Trophoblast cell (in vitro differentiated cells and primary cell): ENCODE measurements around the gene JARID2.

Experiments used
- DNase-seq, 2 donors: peaks; one replicate each; pipeline ENCODE4 v3.0.0-alpha.2; 2016
- H2AFZ ChIP-seq: 2 replicates; pipeline ENCODE4 v1.6.1; 2013; ENCODE audit warnings: low read length, moderate library complexity, mild to moderate bottlenecking; ENCODE audit not compliant: insufficient read depth, poor library complexity
- H2AK5ac ChIP-seq: 2 replicates; pipeline ENCODE4 v1.6.1; 2013; ENCODE audit warnings: mild to moderate bottlenecking, low read length
- H2BK120ac ChIP-seq: 2 replicates; pipeline ENCODE4 v1.6.1; 2013; ENCODE audit warnings: low read length, mild to moderate bottlenecking, moderate library complexity; ENCODE audit not compliant: insufficient read depth, poor library complexity
- H2BK12ac ChIP-seq: 2 replicates; pipeline ENCODE4 v1.6.1; 2013; ENCODE audit warnings: mild to moderate bottlenecking, low read length, moderate library complexity
- H2BK5ac ChIP-seq: 2 replicates; pipeline ENCODE4 v1.6.1; 2013; ENCODE audit warnings: low read length, low read depth, moderate library complexity, mild to moderate bottlenecking; ENCODE audit not compliant: poor library complexity
- H3K14ac ChIP-seq: 2 replicates; pipeline ENCODE4 v1.6.1; 2013; ENCODE audit warnings: mild to moderate bottlenecking, low read length
- H3K18ac ChIP-seq: 2 replicates; pipeline ENCODE4 v1.6.1; 2013; ENCODE audit warnings: mild to moderate bottlenecking, low read length
- H3K23ac ChIP-seq: 2 replicates; pipeline ENCODE4 v1.6.1; 2013; ENCODE audit warnings: low read length
- H3K27ac ChIP-seq: 2 replicates; pipeline ENCODE4 v1.5.1; 2013; ENCODE audit warnings: low read depth, mild to moderate bottlenecking, inconsistent platforms, low read length, moderate library complexity
- H3K27me3 ChIP-seq: 2 replicates; pipeline ENCODE4 v1.6.1; 2013; ENCODE audit warnings: inconsistent platforms, mild to moderate bottlenecking, low read length, moderate library complexity; ENCODE audit not compliant: insufficient read depth
- H3K36me3 ChIP-seq, 2 experiments: 1 replicate in 1 of 2; 2 replicates in 1 of 2; pipeline ENCODE4 v1.6.1; 2013; ENCODE audit warnings: low read length in 2 of 2, mild to moderate bottlenecking in 2 of 2, moderate library complexity in 1 of 2; ENCODE audit not compliant: insufficient read depth in 2 of 2, control insufficient read depth in 1 of 2
- H3K4ac ChIP-seq: 2 replicates; pipeline ENCODE4 v1.6.1; 2013; ENCODE audit warnings: low read depth, mild to moderate bottlenecking, low read length, moderate library complexity
- H3K4me1 ChIP-seq, 2 experiments: 1 replicate in 1 of 2; 2 replicates in 1 of 2; pipeline ENCODE4 v1.6.1; 2013; ENCODE audit warnings: low read length in 2 of 2, mild to moderate bottlenecking in 2 of 2, moderate library complexity in 1 of 2; ENCODE audit not compliant: insufficient read depth in 2 of 2, control insufficient read depth in 1 of 2
- H3K4me2 ChIP-seq: 2 replicates; pipeline ENCODE4 v1.6.1; 2013; ENCODE audit warnings: inconsistent platforms, mild to moderate bottlenecking, low read length, moderate library complexity
- H3K4me3 ChIP-seq: 2 replicates; pipeline ENCODE4 v1.5.1; 2013; ENCODE audit warnings: mild to moderate bottlenecking, low read depth, low read length, inconsistent platforms
- H3K79me1 ChIP-seq: one replicate; pipeline ENCODE4 v1.6.1; 2013; ENCODE audit warnings: low read length
- H3K79me2 ChIP-seq: 2 replicates; pipeline ENCODE4 v1.6.1; 2013; ENCODE audit warnings: low read length, mild to moderate bottlenecking; ENCODE audit not compliant: control insufficient read depth, insufficient read depth, poor library complexity
- H3K9ac ChIP-seq: 2 replicates; pipeline ENCODE4 v1.6.1; 2013; ENCODE audit warnings: mild to moderate bottlenecking, low read length
- H3K9me3 ChIP-seq: 2 replicates; pipeline ENCODE4 v1.6.1; 2013; ENCODE audit warnings: low read depth, mild to moderate bottlenecking, control low read depth, inconsistent platforms, low read length; ENCODE audit not compliant: insufficient read depth
- H4K12ac ChIP-seq: 2 replicates; pipeline ENCODE4 v1.6.1; 2013; ENCODE audit warnings: low read depth, mild to moderate bottlenecking, low read length, moderate library complexity
- H4K8ac ChIP-seq: 2 replicates; pipeline ENCODE4 v1.6.1; 2013; ENCODE audit warnings: low read depth, mild to moderate bottlenecking, low read length, moderate library complexity
- H4K91ac ChIP-seq: one replicate; pipeline ENCODE4 v1.6.1; 2013; ENCODE audit warnings: low read depth, mild to moderate bottlenecking, low read length, moderate library complexity
- WGBS: extraction: QIAGEN DNeasy Blood & Tissue Kit; methylation state at CpG from one replicate; pipeline ENCODE4 v1.1.7; 2013; ENCODE audit warnings: missing lambda C conversion rate; ENCODE audit not compliant: insufficient read length, insufficient coverage; ENCODE audit errors: extremely low coverage; 5-methylcytosine and 5-hydroxymethylcytosine counted together

Gene JARID2

GRCh38 chr6:15326067-15326614 is 80.3 kb downstream of the JARID2 start:
- Histone ChIP-seq H2BK12ac (no peak overlapping the region), H3K36me3 (no peaks in the 10 kb centered on the region), H3K14ac (no peak overlapping the region), H3K4me1 (peaks cover 3 to 7% of the 10 kb centered on the region in 2 experiments), H3K18ac (no peak overlapping the region), H2BK5ac (no peak overlapping the region), H3K27ac (no peak overlapping the region), H2AK5ac (no peak overlapping the region), H3K23ac (no peak overlapping the region), H3K9ac (no peak overlapping the region), H4K91ac (no peak overlapping the region), H4K12ac (no peak overlapping the region), H3K79me1 (no peaks in the 10 kb centered on the region), H3K4me3 (no peak overlapping the region), H3K4ac (no peak overlapping the region), H3K9me3 (no peaks in the 10 kb centered on the region), H4K8ac (no peak overlapping the region), H3K79me2 (peaks cover 2% of the 10 kb centered on the region), H2BK120ac (no peak overlapping the region), H3K4me2 (no peak overlapping the region), H2AFZ (no peak overlapping the region), H3K27me3 (no peaks in the 10 kb centered on the region)
- WGBS, result no CpG with 5 or more reads among the region's 6 CpGs
- no peak for DNase-seq

GRCh38 chr6:15327271-15327670 is 81.4 kb downstream of the JARID2 start:
- H3K18ac ChIP-seq, result peak overlapping the region; percentile 0
- H3K14ac ChIP-seq, result no peak overlapping the region
- no peak overlapping the region for H4K8ac ChIP-seq
- H2AK5ac ChIP-seq, result no peak overlapping the region
- no peak overlapping the region for H3K27ac ChIP-seq
- no peak overlapping the region for H3K23ac ChIP-seq
- WGBS, result no CpG with 5 or more reads among the region's 7 CpGs
- H3K27me3 ChIP-seq, result no peaks in the 10 kb centered on the region
- no peak overlapping the region for H4K12ac ChIP-seq
- H3K79me1 ChIP-seq, result no peaks in the 10 kb centered on the region
- H2BK5ac ChIP-seq, result no peak overlapping the region
- no peaks in the 10 kb centered on the region for H3K9me3 ChIP-seq
- H2AFZ ChIP-seq, result no peak overlapping the region
- no peak overlapping the region for H2BK12ac ChIP-seq
- peaks cover 3 to 7% of the 10 kb centered on the region in 2 experiments for H3K4me1 ChIP-seq
- H4K91ac ChIP-seq, result no peak overlapping the region
- H3K4me3 ChIP-seq, result no peak overlapping the region
- no peak overlapping the region for H3K4me2 ChIP-seq
- H2BK120ac ChIP-seq, result no peak overlapping the region
- peak; percentile 28 to 64 for DNase-seq
- H3K9ac ChIP-seq, result no peak overlapping the region
- H3K4ac ChIP-seq, result peak overlapping the region; percentile 25
- no peaks in the 10 kb centered on the region for H3K36me3 ChIP-seq
- peaks cover 2% of the 10 kb centered on the region for H3K79me2 ChIP-seq

GRCh38 chr6:15329197-15329671 is 83.4 kb downstream of the JARID2 start:
- Histone ChIP-seq H3K4me1 (no peaks in the 10 kb centered on the region), H4K91ac (no peak overlapping the region), H3K23ac (no peak overlapping the region), H3K4ac (no peak overlapping the region), H3K4me3 (no peak overlapping the region), H2BK5ac (no peak overlapping the region), H2AK5ac (no peak overlapping the region), H3K36me3 (no peaks in the 10 kb centered on the region), H3K79me2 (peaks cover 2% of the 10 kb centered on the region), H3K27me3 (no peaks in the 10 kb centered on the region), H3K9ac (no peak overlapping the region), H3K14ac (no peak overlapping the region), H2BK12ac (no peak overlapping the region), H4K12ac (no peak overlapping the region), H4K8ac (no peak overlapping the region), H3K4me2 (no peak overlapping the region), H2BK120ac (no peak overlapping the region), H3K18ac (no peak overlapping the region), H2AFZ (no peak overlapping the region), H3K79me1 (no peaks in the 10 kb centered on the region), H3K27ac (no peak overlapping the region), H3K9me3 (no peaks in the 10 kb centered on the region)
- DNase-seq, result no peak
- WGBS, result no CpG with 5 or more reads among the region's 4 CpGs

GRCh38 chr6:15330174-15330944 is 84.5 kb downstream of the JARID2 start:
- Histone ChIP-seq H3K36me3 (no peaks in the 10 kb centered on the region), H3K18ac (no peak overlapping the region), H2BK120ac (no peak overlapping the region), H3K9ac (no peak overlapping the region), H3K4me3 (no peak overlapping the region), H4K12ac (no peak overlapping the region), H3K79me1 (no peaks in the 10 kb centered on the region), H2BK5ac (no peak overlapping the region), H2BK12ac (no peak overlapping the region), H3K4me1 (peaks cover 0 to 2% of the 10 kb centered on the region in 2 experiments), H2AK5ac (no peak overlapping the region), H3K23ac (no peak overlapping the region), H3K14ac (no peak overlapping the region), H3K79me2 (no peaks in the 10 kb centered on the region), H2AFZ (no peak overlapping the region), H3K27me3 (no peaks in the 10 kb centered on the region), H3K4ac (no peak overlapping the region), H3K4me2 (no peak overlapping the region), H3K27ac (no peak overlapping the region), H4K91ac (no peak overlapping the region), H3K9me3 (no peaks in the 10 kb centered on the region), H4K8ac (no peak overlapping the region)
- no CpG with 5 or more reads among the region's 8 CpGs for WGBS
- DNase-seq, result no peak
